Urinary bladder (tissue), 4 donors: ENCODE measurements around the gene GAREM1. TPM values are rescaled to one million over a fixed set of nuclear protein-coding genes. Genes with fewer than 3 reads are reported as not detected.

Source experiments
- DNase-seq: peaks from one replicate; pipeline ENCODE4 v3.0.0-alpha.2; 2015; ENCODE audit errors: extremely low spot score
- H3K27ac ChIP-seq: one replicate; pipeline ENCODE4 v1.5.1; 2013; ENCODE audit warnings: low read depth, mild to moderate bottlenecking, moderate library complexity
- H3K36me3 ChIP-seq: one replicate; pipeline ENCODE4 v1.6.1; 2013; ENCODE audit warnings: mild to moderate bottlenecking, moderate library complexity; ENCODE audit not compliant: insufficient read depth
- H3K4me1 ChIP-seq: one replicate; pipeline ENCODE4 v1.6.1; 2013; ENCODE audit warnings: mild to moderate bottlenecking, moderate library complexity; ENCODE audit not compliant: insufficient read depth
- H3K4me3 ChIP-seq: one replicate; pipeline ENCODE4 v1.5.1; 2013; ENCODE audit warnings: low read depth, low read length
- WGBS: extraction: QIAGEN DNeasy Blood & Tissue Kit; methylation state at CpG from one replicate; pipeline ENCODE4 v1.1.7; 2013; 5-methylcytosine and 5-hydroxymethylcytosine counted together
- polyA plus RNA-seq: library from polyadenylated mRNA; stranded (reverse); fragments of 200-250 nt; gene quantifications from one replicate; pipeline ENCODE4 v1.2.3, GENCODE V29; 2013
- total RNA-seq: library from RNA; depleted of rRNA; stranded (reverse); fragments of >200 nt; gene quantifications from one replicate; pipeline ENCODE4 v1.2.3, GENCODE V29; 2014
- donor health status: healthy with polysubstance abuse.
- donor health status: healthy.

Gene GAREM1
- total and polyA plus RNA-seq, 2 donors: 3.8 to 15.9 TPM

DNA sequence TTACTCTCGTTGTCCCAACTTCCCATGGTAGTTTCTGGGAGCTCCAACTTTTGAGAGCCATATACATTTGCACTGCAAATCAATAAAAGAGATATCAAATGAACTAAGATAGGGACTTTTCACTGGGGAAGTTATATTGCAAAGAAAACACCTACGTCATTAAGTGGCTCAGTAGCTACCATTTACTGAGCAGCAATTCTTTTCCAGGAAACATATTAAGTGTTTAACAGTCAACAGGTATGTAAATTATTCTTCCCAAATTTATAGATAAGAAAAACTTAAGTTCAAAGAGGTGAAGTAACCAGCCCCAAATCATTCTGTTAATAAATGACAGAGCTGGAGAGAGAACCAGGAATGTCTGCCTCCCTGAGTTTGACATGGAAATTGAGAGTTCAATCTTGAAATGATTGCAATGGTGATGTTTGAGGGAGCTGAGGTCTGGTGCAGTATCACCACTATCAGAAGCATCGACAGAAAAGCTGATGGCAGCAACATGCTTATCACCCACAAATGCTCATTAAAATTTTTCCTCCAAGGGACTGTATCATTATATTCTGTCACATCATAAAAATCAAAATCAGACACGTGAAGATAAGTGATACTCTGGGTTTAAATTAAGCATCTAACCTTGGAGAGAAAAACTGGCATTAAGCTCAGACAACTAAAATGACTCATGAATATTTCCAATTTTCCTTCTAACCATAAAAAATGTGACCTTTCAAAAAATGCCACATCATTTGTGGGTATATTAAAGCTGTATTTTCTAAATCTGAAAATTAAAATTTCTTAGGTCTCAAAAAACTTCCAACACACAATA is 43.4 kb downstream of the GAREM1 start:
- Histone ChIP-seq H3K36me3 (no peaks in the 10 kb centered on the region), H3K4me1 (no peaks in the 10 kb centered on the region), H3K4me3 (no peak overlapping the region), H3K27ac (no peak overlapping the region)
- DNase-seq: no peak
- WGBS: 69% methylated on average over 4 of the region's 4 CpGs

DNA sequence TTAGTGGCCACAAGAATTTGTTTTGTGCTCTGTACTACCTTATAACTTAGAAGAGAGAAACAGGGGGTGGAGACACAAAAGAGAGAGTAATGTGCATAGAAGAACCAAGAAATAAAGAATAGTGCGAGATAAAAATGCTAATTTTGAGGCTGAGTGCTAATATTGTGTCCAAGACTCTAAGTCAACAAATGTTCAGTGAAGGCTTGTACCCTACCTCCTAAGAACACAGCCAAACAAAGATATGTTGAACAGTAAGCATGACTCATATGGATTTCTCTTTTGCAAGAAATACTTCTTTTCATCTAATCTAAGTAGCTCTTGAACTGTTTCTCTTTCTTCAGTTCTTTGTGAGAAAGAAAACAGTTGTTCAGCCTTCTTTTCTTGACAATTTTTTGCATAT is 45.2 kb downstream of the GAREM1 start:
- DNase-seq: no peak
- Histone ChIP-seq H3K4me3 (no peak overlapping the region), H3K27ac (no peak overlapping the region), H3K4me1 (peaks cover 2% of the 10 kb centered on the region), H3K36me3 (no peaks in the 10 kb centered on the region)
- 65% methylated on average over 1 of the region's 1 CpG for WGBS

- no peak overlapping the region for H3K4me3 ChIP-seq
- DNase-seq: peak; percentile 18
Observed at GRCh38 chr18:32424696-32425095, 46.0 kb downstream of the GAREM1 start.

DNA sequence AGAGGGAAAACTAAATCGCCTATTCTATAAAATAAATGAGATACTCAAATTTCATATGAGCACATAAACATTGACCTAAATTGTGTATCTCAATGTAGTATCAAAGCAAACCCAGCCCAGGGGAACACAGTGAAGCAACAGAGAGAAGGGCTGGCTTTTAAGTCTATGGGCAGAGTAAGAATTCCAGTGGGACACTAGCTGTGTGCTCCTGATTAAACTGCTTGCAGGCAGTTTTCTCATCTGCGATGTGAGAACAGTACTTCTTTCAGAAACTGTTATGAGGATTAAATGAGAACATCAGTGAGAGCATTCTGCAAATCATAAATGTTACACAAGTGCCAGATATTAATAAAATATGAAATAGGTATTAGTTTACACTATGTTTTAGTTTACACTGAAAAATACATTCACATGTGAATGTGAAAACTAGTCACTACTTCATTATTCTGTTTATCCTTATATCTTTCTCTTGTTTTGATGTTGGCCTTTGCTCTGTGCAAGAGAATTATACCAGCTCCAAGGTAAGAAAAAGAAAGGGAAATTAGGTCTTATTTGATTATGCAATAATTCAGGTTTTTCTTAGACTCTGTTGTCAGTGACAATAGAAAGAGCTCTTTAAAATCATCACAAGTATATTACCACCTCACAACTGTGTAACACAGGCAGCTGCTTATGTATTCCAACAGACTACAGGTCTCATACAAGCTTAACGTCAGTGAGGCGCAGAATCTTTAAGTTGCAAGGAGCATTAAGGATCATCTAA is 47.5 kb downstream of the GAREM1 start:
- Histone ChIP-seq H3K4me1 (peaks cover 2% of the 10 kb centered on the region), H3K36me3 (no peaks in the 10 kb centered on the region), H3K4me3 (no peak overlapping the region), H3K27ac (no peak overlapping the region)
- no peak for DNase-seq
- 85% methylated on average over 4 of the region's 4 CpGs for WGBS

More at GRCh38 chr18:32424696-32425095, 46.0 kb downstream of the GAREM1 start:
- Histone ChIP-seq H3K27ac (no peak overlapping the region), H3K4me1 (peaks cover 2% of the 10 kb centered on the region), H3K36me3 (no peaks in the 10 kb centered on the region)
- WGBS: 31% methylated on average over 1 of the region's 1 CpG

GRCh38 chr18:32422201-32422600 is 48.5 kb downstream of the GAREM1 start:
- DNase-seq: peak; percentile 7
- peaks cover 2% of the 10 kb centered on the region for H3K4me1 ChIP-seq

GRCh38 chr18:32420084-32420750 is 50.5 kb downstream of the GAREM1 start:
- Histone ChIP-seq H3K27ac (no peak overlapping the region), H3K4me3 (no peak overlapping the region), H3K36me3 (no peaks in the 10 kb centered on the region), H3K4me1 (peaks cover 2% of the 10 kb centered on the region)
- WGBS: 74% methylated on average over 5 of the region's 5 CpGs
- no peak for DNase-seq

More at GRCh38 chr18:32422201-32422600, 48.5 kb downstream of the GAREM1 start:
- Histone ChIP-seq H3K27ac (no peak overlapping the region), H3K36me3 (no peaks in the 10 kb centered on the region), H3K4me3 (no peak overlapping the region)
- WGBS: 80% methylated on average over 3 of the region's 3 CpGs

GRCh38 chr18:32418148-32418547 is 52.5 kb downstream of the GAREM1 start:
- Histone ChIP-seq H3K4me1 (peaks cover 2% of the 10 kb centered on the region), H3K36me3 (no peaks in the 10 kb centered on the region), H3K27ac (no peak overlapping the region), H3K4me3 (no peak overlapping the region)
- WGBS: 94% methylated on average over 5 of the region's 5 CpGs
- no peak for DNase-seq

GRCh38 chr18:32405588-32405987 is 65.1 kb downstream of the GAREM1 start:
- Histone ChIP-seq H3K4me3 (no peak overlapping the region), H3K4me1 (no peaks in the 10 kb centered on the region), H3K36me3 (no peaks in the 10 kb centered on the region), H3K27ac (no peak overlapping the region)
- WGBS: 70% methylated on average over 2 of the region's 2 CpGs
- DNase-seq: no peak

- H3K27ac ChIP-seq: no peak overlapping the region
- WGBS: 86% methylated on average over 4 of the region's 4 CpGs
- H3K4me3 ChIP-seq: no peak overlapping the region
- H3K36me3 ChIP-seq: no peaks in the 10 kb centered on the region
- DNase-seq: no peak
- no peaks in the 10 kb centered on the region for H3K4me1 ChIP-seq
Observed at GRCh38 chr18:32401621-32402020, 69.1 kb downstream of the GAREM1 start.

DNA sequence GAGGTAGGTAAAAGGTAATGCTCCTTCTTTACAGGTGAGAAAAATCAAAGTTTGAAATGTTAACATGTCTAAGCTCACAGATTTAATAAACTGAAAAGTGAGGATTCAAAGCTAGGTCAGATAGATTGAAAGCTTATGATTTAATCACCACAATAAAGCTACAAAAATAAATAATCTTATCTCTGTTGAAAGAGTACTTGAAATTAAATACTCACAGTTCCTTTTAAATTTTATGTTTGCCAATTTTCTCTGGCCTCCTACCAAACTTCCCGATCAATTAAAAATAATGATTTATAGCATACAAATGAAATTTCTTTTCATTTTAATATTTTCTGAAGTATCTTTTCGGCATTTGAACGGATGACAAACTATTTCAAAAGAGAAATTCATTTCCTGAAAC is 77.3 kb downstream of the GAREM1 start:
- no peaks in the 10 kb centered on the region for H3K4me1 ChIP-seq
- 64% methylated on average over 3 of the region's 3 CpGs for WGBS
- no peak overlapping the region for H3K27ac ChIP-seq
- H3K4me3 ChIP-seq: no peak overlapping the region
- DNase-seq: no peak
- H3K36me3 ChIP-seq: no peaks in the 10 kb centered on the region

- Histone ChIP-seq H3K4me3 (no peak overlapping the region), H3K36me3 (no peaks in the 10 kb centered on the region), H3K27ac (no peak overlapping the region), H3K4me1 (no peaks in the 10 kb centered on the region)
- WGBS: 92% methylated on average over 7 of the region's 7 CpGs
- no peak for DNase-seq
Observed at GRCh38 chr18:32391126-32391525, 79.6 kb downstream of the GAREM1 start.

- Histone ChIP-seq H3K4me3 (no peak overlapping the region), H3K4me1 (no peaks in the 10 kb centered on the region), H3K27ac (no peak overlapping the region), H3K36me3 (no peaks in the 10 kb centered on the region)
- no peak for DNase-seq
- 90% methylated on average over 4 of the region's 4 CpGs for WGBS
Observed at GRCh38 chr18:32389858-32390257, 80.8 kb downstream of the GAREM1 start.

DNA sequence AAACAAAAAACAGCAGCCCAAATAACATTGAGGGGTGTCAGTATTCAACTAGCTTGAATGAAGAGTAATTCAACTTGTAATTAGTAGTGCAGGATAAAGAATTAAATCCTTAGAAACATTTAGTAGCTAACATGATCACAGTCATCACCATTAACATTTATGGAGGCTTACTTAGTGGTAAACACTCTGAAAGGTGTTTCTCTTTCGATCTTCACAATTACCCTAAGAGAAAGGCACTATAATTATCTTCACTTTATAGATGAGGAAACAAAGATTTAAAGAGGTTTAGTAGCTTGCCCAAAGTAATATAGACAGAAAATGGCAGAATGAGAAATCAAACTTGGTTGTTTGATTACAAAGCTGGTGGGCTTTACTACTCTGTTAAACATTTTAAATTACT is 81.5 kb downstream of the GAREM1 start:
- no peak overlapping the region for H3K4me3 ChIP-seq
- no peaks in the 10 kb centered on the region for H3K36me3 ChIP-seq
- 88% methylated on average over 1 of the region's 1 CpG for WGBS
- H3K4me1 ChIP-seq: no peaks in the 10 kb centered on the region
- DNase-seq: no peak
- no peak overlapping the region for H3K27ac ChIP-seq
